Neuronal stem cell (in vitro differentiated cells): ENCODE results near the gene PIEZO2.

Experiments used
- DNase-seq: peaks from one replicate; pipeline ENCODE4 v3.0.0-alpha.2; 2013; ENCODE audit warnings: low spot score
- H2AFZ ChIP-seq: one replicate; pipeline ENCODE4 v1.6.1; 2013; ENCODE audit warnings: mild to moderate bottlenecking, low read length, inconsistent platforms
- H2AK5ac ChIP-seq: 2 replicates; pipeline ENCODE4 v1.6.1; 2013; ENCODE audit warnings: low read depth, mild to moderate bottlenecking, inconsistent platforms, low read length, moderate library complexity, mixed read lengths
- H2BK120ac ChIP-seq: 2 replicates; pipeline ENCODE4 v1.6.1; 2013; ENCODE audit warnings: low read depth, mild to moderate bottlenecking, inconsistent platforms, low read length, moderate library complexity, mixed read lengths
- H2BK12ac ChIP-seq: one replicate; pipeline ENCODE4 v1.6.1; 2013; ENCODE audit warnings: low read length, inconsistent platforms
- H2BK15ac ChIP-seq: 2 replicates; pipeline ENCODE4 v1.6.1; 2013; ENCODE audit warnings: mild to moderate bottlenecking, low read length, inconsistent platforms, mixed read lengths
- H2BK5ac ChIP-seq: one replicate; pipeline ENCODE4 v1.6.1; 2013; ENCODE audit warnings: inconsistent platforms, mild to moderate bottlenecking, low read length, moderate library complexity
- H3K14ac ChIP-seq: one replicate; pipeline ENCODE4 v1.6.1; 2013; ENCODE audit warnings: low read length, inconsistent platforms
- H3K18ac ChIP-seq: 2 replicates; pipeline ENCODE4 v1.6.1; 2013; ENCODE audit warnings: low read length, inconsistent platforms
- H3K23ac ChIP-seq: 2 replicates; pipeline ENCODE4 v1.6.1; 2013; ENCODE audit warnings: low read depth, mild to moderate bottlenecking, mixed read lengths, low read length, inconsistent platforms; ENCODE audit not compliant: poor library complexity
- H3K27ac ChIP-seq: replicated peaks from 3 replicates; pipeline ENCODE4 v1.5.1; 2013; ENCODE audit warnings: low read length, inconsistent platforms
- H3K27me3 ChIP-seq, 3 experiments: 2 replicates each; pipeline ENCODE4 v1.6.1; 2013; ENCODE audit warnings: low read length in 3 of 3, mild to moderate bottlenecking in 2 of 3, inconsistent platforms in 1 of 3, low read depth in 1 of 3, mixed read lengths in 1 of 3, moderate library complexity in 1 of 3; ENCODE audit not compliant: control insufficient read depth in 3 of 3, insufficient read depth in 3 of 3
- H3K36me3 ChIP-seq, 2 donors: replicated peaks in 1 of 2; 2 replicates each; pipeline ENCODE4 v1.6.1; 2013; ENCODE audit warnings: low read length in 2 of 2; ENCODE audit not compliant: control insufficient read depth in 2 of 2, insufficient read depth in 2 of 2
- H3K4ac ChIP-seq: 2 replicates; pipeline ENCODE4 v1.6.1; 2013; ENCODE audit warnings: inconsistent platforms, mild to moderate bottlenecking, low read length, moderate library complexity
- H3K4me1 ChIP-seq, 2 donors: 1 replicate in 1 of 2; 2 replicates in 1 of 2; pipeline ENCODE4 v1.6.1; 2013; ENCODE audit warnings: low read length in 2 of 2, low read depth in 1 of 2; ENCODE audit not compliant: control insufficient read depth in 2 of 2, insufficient read depth in 1 of 2
- H3K4me2 ChIP-seq: one replicate; pipeline ENCODE4 v1.6.1; 2013; ENCODE audit warnings: mild to moderate bottlenecking, low read length, inconsistent platforms; ENCODE audit not compliant: insufficient read depth, poor library complexity, severe bottlenecking
- H3K4me3 ChIP-seq, 2 donors: 2 replicates each; pipeline ENCODE4 v1.5.1; 2013; ENCODE audit warnings: low read length in 2 of 2, mild to moderate bottlenecking in 2 of 2, inconsistent platforms in 1 of 2, moderate library complexity in 1 of 2
- H3K79me1 ChIP-seq: one replicate; pipeline ENCODE4 v1.6.1; 2013; ENCODE audit warnings: low read depth, mild to moderate bottlenecking, inconsistent platforms, low read length, moderate library complexity
- H3K9ac ChIP-seq: one replicate; pipeline ENCODE4 v1.6.1; 2013; ENCODE audit warnings: mild to moderate bottlenecking, low read depth, low read length, inconsistent platforms; ENCODE audit not compliant: poor library complexity
- H3K9me3 ChIP-seq, 2 donors: replicated peaks in 1 of 2; 2 replicates each; pipeline versions ENCODE3 to v1.6.1; 2013; ENCODE audit warnings: low read length in 2 of 2, mild to moderate bottlenecking in 2 of 2, inconsistent platforms in 1 of 2, low read depth in 1 of 2, mixed read lengths in 1 of 2, moderate library complexity in 1 of 2; ENCODE audit not compliant: control insufficient read depth in 2 of 2, insufficient read depth in 1 of 2
- H4K8ac ChIP-seq: one replicate; pipeline ENCODE4 v1.6.1; 2013; ENCODE audit warnings: low read depth, mild to moderate bottlenecking, inconsistent platforms, low read length, moderate library complexity
- H4K91ac ChIP-seq: one replicate; pipeline ENCODE4 v1.6.1; 2013; ENCODE audit warnings: low read length, low read depth, mild to moderate bottlenecking, inconsistent platforms; ENCODE audit not compliant: poor library complexity
- WGBS, 2 donors: extraction: QIAGEN DNeasy Blood & Tissue Kit; methylation state at CpG; one replicate each; pipeline ENCODE4 v1.1.7; 2013; ENCODE audit warnings: missing lambda C conversion rate in 2 of 2, mixed read lengths in 1 of 2; ENCODE audit not compliant: insufficient read length in 2 of 2, insufficient replicate concordance in 1 of 2; ENCODE audit errors: extremely low coverage in 2 of 2; 5-methylcytosine and 5-hydroxymethylcytosine counted together

Gene PIEZO2

DNA sequence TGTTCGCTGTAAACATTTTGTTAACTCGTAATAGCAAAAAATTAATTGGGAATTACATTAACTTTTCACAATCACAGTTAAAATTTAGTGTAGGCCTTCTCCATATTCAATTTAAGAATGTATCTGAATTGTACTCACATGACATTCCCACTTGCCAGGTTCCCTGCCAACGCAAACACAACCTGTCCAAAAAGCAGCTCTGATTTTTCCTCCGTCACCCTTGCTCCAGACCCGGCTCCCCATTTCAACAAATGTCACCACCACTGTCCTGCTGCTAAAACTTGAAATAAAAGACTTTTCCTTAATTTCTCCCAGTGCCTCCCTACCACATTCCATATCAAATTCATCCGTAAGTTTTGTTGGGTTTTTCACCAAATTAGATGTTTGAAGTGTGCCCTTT lies 120.3 kb downstream of the PIEZO2 start:
- Histone ChIP-seq H3K27ac (no peak overlapping the region), H2BK120ac (no peak overlapping the region), H3K23ac (no peak overlapping the region), H3K36me3 (no peaks in the 10 kb centered on the region), H3K14ac (no peak overlapping the region), H3K4ac (no peak overlapping the region), H3K18ac (no peak overlapping the region), H3K27me3 (no peaks in the 10 kb centered on the region), H4K8ac (no peak overlapping the region), H2AK5ac (no peak overlapping the region), H2BK15ac (no peak overlapping the region), H4K91ac (no peak overlapping the region), H3K4me3 (no peak overlapping the region), H2AFZ (no peak overlapping the region), H3K9ac (no peak overlapping the region), H3K79me1 (no peaks in the 10 kb centered on the region), H3K9me3 (no peaks in the 10 kb centered on the region), H2BK5ac (no peak overlapping the region), H3K4me1 (no peaks in the 10 kb centered on the region), H2BK12ac (no peak overlapping the region), H3K4me2 (no peak overlapping the region)
- no CpG with 5 or more reads among the region's 6 CpGs for WGBS, 2 donors
- no peak for DNase-seq

DNA sequence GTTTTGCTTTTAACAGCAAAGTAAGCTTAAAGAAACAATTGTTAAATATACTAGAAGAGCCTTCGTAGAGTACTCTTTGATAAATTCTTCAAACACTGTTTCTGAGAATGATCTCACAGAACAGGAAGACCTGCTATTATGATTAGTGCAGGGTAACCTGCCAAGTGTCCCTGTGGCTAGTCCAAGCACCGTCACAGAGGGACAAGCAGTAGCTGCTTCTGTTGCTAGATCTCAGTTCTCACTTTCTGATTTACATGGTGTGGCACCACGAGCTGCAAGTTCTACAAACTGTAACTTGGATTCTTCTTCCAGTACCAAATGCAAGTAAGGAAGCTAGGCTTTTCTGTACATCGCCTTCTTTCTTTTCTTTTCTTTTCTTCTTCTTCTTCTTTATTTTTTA lies 121.5 kb downstream of the PIEZO2 start:
- H3K27ac ChIP-seq = no peak overlapping the region
- H3K9me3 ChIP-seq = no peaks in the 10 kb centered on the region
- no peaks in the 10 kb centered on the region for H3K36me3 ChIP-seq
- H4K8ac ChIP-seq = no peak overlapping the region
- H2BK12ac ChIP-seq = no peak overlapping the region
- H3K23ac ChIP-seq = no peak overlapping the region
- no peaks in the 10 kb centered on the region for H3K27me3 ChIP-seq
- H2BK5ac ChIP-seq = no peak overlapping the region
- H3K9ac ChIP-seq = no peak overlapping the region
- H2AFZ ChIP-seq = no peak overlapping the region
- no peak overlapping the region for H3K4me3 ChIP-seq
- DNase-seq = no peak
- no peak overlapping the region for H4K91ac ChIP-seq
- WGBS, 2 donors = no CpG with 5 or more reads among the region's 4 CpGs
- no peaks in the 10 kb centered on the region for H3K4me1 ChIP-seq
- no peak overlapping the region for H2BK15ac ChIP-seq
- H3K4me2 ChIP-seq = no peak overlapping the region
- H2BK120ac ChIP-seq = no peak overlapping the region
- H3K79me1 ChIP-seq = no peaks in the 10 kb centered on the region
- no peak overlapping the region for H2AK5ac ChIP-seq
- H3K18ac ChIP-seq = no peak overlapping the region
- no peak overlapping the region for H3K4ac ChIP-seq
- H3K14ac ChIP-seq = no peak overlapping the region

DNA sequence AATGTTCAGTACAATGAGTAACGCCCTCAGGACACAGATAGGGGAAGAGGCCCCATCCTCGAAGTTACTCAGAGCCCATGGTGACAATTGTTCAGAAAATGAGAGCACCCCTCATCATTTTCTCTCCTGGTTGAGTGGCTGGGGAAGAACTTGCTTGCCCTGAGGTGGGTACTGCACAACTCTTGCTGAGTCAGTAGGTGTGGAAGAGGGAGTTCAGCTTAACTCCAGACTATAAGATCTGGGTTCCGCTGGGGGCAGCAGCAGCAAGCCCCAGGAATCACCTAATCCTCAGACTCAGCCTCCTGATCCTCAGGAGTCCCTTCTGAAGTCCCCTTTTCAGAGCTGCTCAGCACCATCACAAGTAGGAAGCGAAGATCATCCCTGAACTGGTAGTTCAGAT lies 123.7 kb downstream of the PIEZO2 start:
- H2BK12ac ChIP-seq = no peak overlapping the region
- peaks cover 0 to 8% of the 10 kb centered on the region in 2 donors for H3K4me1 ChIP-seq
- no peaks in the 10 kb centered on the region for H3K27me3 ChIP-seq
- no peak overlapping the region for H4K8ac ChIP-seq
- H3K9me3 ChIP-seq = no peaks in the 10 kb centered on the region
- no peak overlapping the region for H3K9ac ChIP-seq
- no peak overlapping the region for H3K4ac ChIP-seq
- H3K79me1 ChIP-seq = no peaks in the 10 kb centered on the region
- H2BK5ac ChIP-seq = no peak overlapping the region
- DNase-seq = no peak
- H3K4me3 ChIP-seq = no peak overlapping the region
- H2AFZ ChIP-seq = peak overlapping the region; percentile 46
- no peak overlapping the region for H3K14ac ChIP-seq
- no peak overlapping the region for H2AK5ac ChIP-seq
- H2BK15ac ChIP-seq = no peak overlapping the region
- H2BK120ac ChIP-seq = no peak overlapping the region
- no peaks in the 10 kb centered on the region for H3K36me3 ChIP-seq
- no peak overlapping the region for H3K27ac ChIP-seq
- H3K4me2 ChIP-seq = no peak overlapping the region
- WGBS, 2 donors = no CpG with 5 or more reads among the region's 4 CpGs
- no peak overlapping the region for H4K91ac ChIP-seq
- H3K18ac ChIP-seq = no peak overlapping the region
- no peak overlapping the region for H3K23ac ChIP-seq

DNA sequence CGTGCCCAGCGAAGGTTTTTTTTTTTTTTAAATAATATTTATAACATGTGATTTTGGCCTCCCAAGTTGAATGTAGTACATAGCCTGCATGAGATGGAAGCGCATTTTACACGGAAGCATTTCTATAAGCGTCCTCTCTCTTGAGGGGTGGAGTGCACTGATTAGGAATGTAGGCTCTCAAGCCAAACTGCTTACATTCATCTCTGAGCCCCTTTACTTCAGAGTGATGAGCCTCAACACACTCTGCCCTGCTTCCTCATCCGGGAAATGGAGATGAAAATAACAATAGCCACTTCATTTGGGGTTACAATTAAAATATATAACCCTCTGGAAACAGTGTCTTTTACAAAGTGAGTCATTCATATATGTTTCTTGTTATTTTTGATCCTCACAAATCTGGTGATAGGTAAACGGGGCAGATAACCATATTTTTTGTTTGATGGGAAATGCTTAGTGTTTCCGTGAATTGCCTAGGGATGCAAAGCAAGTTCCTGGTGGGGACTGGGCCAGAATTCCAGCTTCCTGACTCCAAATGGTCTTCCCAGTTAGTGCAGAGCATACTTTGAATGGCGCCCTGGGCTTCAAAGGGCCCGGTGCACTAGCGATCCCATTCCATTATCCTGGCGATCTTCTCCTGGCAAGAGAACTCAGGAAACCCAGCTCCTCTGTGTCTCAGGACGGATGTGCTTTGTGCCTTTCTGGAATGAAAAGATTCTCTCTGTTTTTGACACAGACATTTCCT lies 124.3 kb downstream of the PIEZO2 start:
- Histone ChIP-seq H3K14ac (no peak overlapping the region), H4K8ac (no peak overlapping the region), H3K9me3 (no peaks in the 10 kb centered on the region), H3K18ac (peak overlapping the region; percentile 29), H2BK120ac (no peak overlapping the region), H2BK5ac (no peak overlapping the region), H3K27ac (no peak overlapping the region), H3K23ac (no peak overlapping the region), H4K91ac (no peak overlapping the region), H3K36me3 (no peaks in the 10 kb centered on the region), H2BK12ac (no peak overlapping the region), H2BK15ac (no peak overlapping the region), H3K27me3 (no peaks in the 10 kb centered on the region), H3K4me3 (no peak overlapping the region), H3K4ac (no peak overlapping the region), H2AK5ac (no peak overlapping the region), H3K79me1 (no peaks in the 10 kb centered on the region), H3K4me2 (no peak overlapping the region), H3K9ac (no peak overlapping the region), H2AFZ (peak overlapping the region; percentile 46), H3K4me1 (peaks cover 0 to 12% of the 10 kb centered on the region in 2 donors)
- no CpG with 5 or more reads among the region's 13 CpGs for WGBS, 2 donors
- DNase-seq = no peak
